ENCODE results near the gene TSPAN12. TPM values are rescaled to one million over a fixed set of nuclear protein-coding genes. Genes with fewer than 3 reads are reported as not detected.

The TSPAN12 gene
- polyA plus RNA-seq, 1 experiment, result 6.9 TPM

- DNase-seq (ENCODE audit: low read depth, low spot score), result no peak
- peaks cover 5% of the 10 kb centered on the region for H3K27me3 ChIP-seq (ENCODE audit: control insufficient read depth, insufficient read depth, low read length)
- ChIA-PET POLR2A (no interaction called here), CTCF (no interaction called here)
- no peak for TF ChIP-seq CTCF (IDR thresholded peaks at IDR 0.05; ENCODE audit: low read depth, low read length)
- no peak overlapping the region for H3K4me3 ChIP-seq (ENCODE audit: low read depth, low read length)
- no peak overlapping the region for H3K27ac ChIP-seq (ENCODE audit: low read depth, low read length)
- no peaks in the 10 kb centered on the region for H3K9me3 ChIP-seq (ENCODE audit: control insufficient read depth, insufficient read depth, low read length)
These were observed 87.7 kb downstream of the TSPAN12 start for GRCh38 chr7:120770206-120770605.

GRCh38 chr7:120760851-120761250 is 97.1 kb downstream of the TSPAN12 start:
- H3K4me3 ChIP-seq (ENCODE audit: low read depth, low read length), result no peak overlapping the region
- no peaks in the 10 kb centered on the region for H3K9me3 ChIP-seq (ENCODE audit: control insufficient read depth, insufficient read depth, low read length)
- no peak for TF ChIP-seq CTCF (IDR thresholded peaks at IDR 0.05; ENCODE audit: low read depth, low read length)
- H3K27ac ChIP-seq (ENCODE audit: low read depth, low read length), result no peak overlapping the region
- DNase-seq (ENCODE audit: low read depth, low spot score), result no peak
- peaks cover 5% of the 10 kb centered on the region for H3K27me3 ChIP-seq (ENCODE audit: control insufficient read depth, insufficient read depth, low read length)
- CTCF ChIA-PET, result no interaction called here
- POLR2A ChIA-PET, result no interaction called here

- H3K27ac ChIP-seq (ENCODE audit: low read depth, low read length), result no peak overlapping the region
- peaks cover 4% of the 10 kb centered on the region for H3K27me3 ChIP-seq (ENCODE audit: control insufficient read depth, insufficient read depth, low read length)
- POLR2A ChIA-PET, result no interaction called here
- CTCF ChIA-PET, result interaction anchor here (1.0 kb wide), 1 partner anchor 32 kb away, joined by 3 read pairs; no protein-coding TSS in a partner anchor
- DNase-seq (ENCODE audit: low read depth, low spot score), result no peak
- H3K4me3 ChIP-seq (ENCODE audit: low read depth, low read length), result no peak overlapping the region
- TF ChIP-seq CTCF (IDR thresholded peaks at IDR 0.05; ENCODE audit: low read depth, low read length), result no peak
- H3K9me3 ChIP-seq (ENCODE audit: control insufficient read depth, insufficient read depth, low read length), result no peaks in the 10 kb centered on the region
These were observed 97.9 kb downstream of the TSPAN12 start for GRCh38 chr7:120760050-120760449.

- H3K27me3 ChIP-seq (ENCODE audit: control insufficient read depth, insufficient read depth, low read length), result no peaks in the 10 kb centered on the region
- H3K27ac ChIP-seq (ENCODE audit: low read depth, low read length), result no peak overlapping the region
- no peak overlapping the region for H3K4me3 ChIP-seq (ENCODE audit: low read depth, low read length)
- CTCF ChIA-PET, result no interaction called here
- DNase-seq (ENCODE audit: low read depth, low spot score), result no peak
- no peaks in the 10 kb centered on the region for H3K9me3 ChIP-seq (ENCODE audit: control insufficient read depth, insufficient read depth, low read length)
- no peak for TF ChIP-seq CTCF (IDR thresholded peaks at IDR 0.05; ENCODE audit: low read depth, low read length)
- POLR2A ChIA-PET, result no interaction called here
These were observed 114.8 kb downstream of the TSPAN12 start for GRCh38 chr7:120743128-120743527.

- TF ChIP-seq CTCF (IDR thresholded peaks at IDR 0.05; ENCODE audit: low read depth, low read length), result no peak
- Histone ChIP-seq H3K27ac (ENCODE audit: low read depth, low read length) (no peak overlapping the region), H3K4me3 (ENCODE audit: low read depth, low read length) (no peak overlapping the region), H3K27me3 (ENCODE audit: control insufficient read depth, insufficient read depth, low read length) (no peaks in the 10 kb centered on the region), H3K9me3 (ENCODE audit: control insufficient read depth, insufficient read depth, low read length) (no peaks in the 10 kb centered on the region)
- ChIA-PET CTCF (no interaction called here), POLR2A (no interaction called here)
- no peak for DNase-seq (ENCODE audit: low read depth, low spot score)
These were observed 115.6 kb downstream of the TSPAN12 start for GRCh38 chr7:120742372-120742771.
